Smooth muscle cell (in vitro differentiated cells): ENCODE results near the gene CELF2. TPM values are rescaled to one million over a fixed set of nuclear protein-coding genes. Genes with fewer than 3 reads are reported as not detected.

ENCODE experiments used
- DNase-seq: peaks from one replicate; lab custom pipeline; 2025; ENCODE audit not compliant: unreplicated experiment; lab: John Stamatoyannopoulos, UW
- H2AFZ ChIP-seq: fragments of 200-600 bp; sonication (generic); 2 replicates; pipeline ENCODE4 v1.6.0; 2016; ENCODE audit warnings: antibody characterized with exemption, low read depth, mild to moderate bottlenecking
- H3F3A ChIP-seq: fragments of 200-600 bp; sonication (generic); 2 replicates; pipeline ENCODE4 v1.6.0; 2017; ENCODE audit warnings: antibody characterized with exemption, low read depth
- H3K27ac ChIP-seq: fragments of 200-600 bp; sonication (generic); 2 replicates; pipeline ENCODE4 v1.5.1; 2016; ENCODE audit warnings: low read depth, mild to moderate bottlenecking
- H3K27me3 ChIP-seq: fragments of 200-600 bp; sonication (generic); 2 replicates; pipeline ENCODE4 v1.6.1; 2016; ENCODE audit warnings: low read depth, mild to moderate bottlenecking
- H3K36me3 ChIP-seq: fragments of 200-600 bp; sonication (generic); 2 replicates; pipeline ENCODE4 v1.5.1; 2016; ENCODE audit warnings: low read depth
- H3K4me1 ChIP-seq: fragments of 200-600 bp; sonication (generic); 2 replicates; pipeline ENCODE4 v1.5.1; 2016; ENCODE audit warnings: low read depth
- H3K4me2 ChIP-seq: fragments of 200-600 bp; sonication (generic); 2 replicates; pipeline ENCODE4 v1.6.0; 2016; ENCODE audit warnings: mild to moderate bottlenecking
- H3K4me3 ChIP-seq: fragments of 200-600 bp; sonication (generic); 2 replicates; pipeline ENCODE4 v1.5.1; 2016; ENCODE audit warnings: mild to moderate bottlenecking
- H3K79me2 ChIP-seq: fragments of 200-600 bp; sonication (generic); 2 replicates; pipeline ENCODE4 v1.6.0; 2016; ENCODE audit warnings: low read depth, mild to moderate bottlenecking
- H3K9ac ChIP-seq: fragments of 200-600 bp; sonication (generic); 2 replicates; pipeline ENCODE4 v1.6.0; 2016; ENCODE audit warnings: low read depth
- H3K9me3 ChIP-seq: fragments of 200-600 bp; sonication (generic); replicated peaks from 2 replicates; pipeline ENCODE4 v1.5.1; 2016; ENCODE audit warnings: low read depth
- H4K20me1 ChIP-seq: fragments of 200-600 bp; sonication (generic); 2 replicates; pipeline ENCODE4 v1.6.0; 2016; ENCODE audit warnings: low read depth
- CTCF ChIP-seq: fragments of 200-600 bp; sonication (generic); IDR thresholded peaks from 2 replicates; pipeline ENCODE4 v1.5.1; 2017; ENCODE audit warnings: borderline replicate concordance, mild to moderate bottlenecking, antibody characterized with exemption; ENCODE audit not compliant: insufficient read depth, poor library complexity, severe bottlenecking
- WGBS: methylation state at CpG from one replicate; pipeline ENCODE4 v1.1.7; 2016; ENCODE audit warnings: low lambda C conversion rate; 5-methylcytosine and 5-hydroxymethylcytosine counted together
- polyA plus RNA-seq: library from polyadenylated mRNA; unstranded; fragments of >200 nt; fragmentation: Nextera tagmentation; extraction: Ambion mirVana; gene quantifications from 2 replicates; pipeline ENCODE4 v1.2.1, GENCODE V29; 2016
- total RNA-seq: library from RNA; depleted of rRNA; stranded (reverse); fragments of >200 nt; gene quantifications from 2 replicates; pipeline ENCODE4 v1.2.3, GENCODE V29; 2014

Gene CELF2
- 1.4 and 4.7 TPM in 2 replicates for total RNA-seq
- polyA plus RNA-seq = 2.9 and 3.0 TPM in 2 replicates

DNA sequence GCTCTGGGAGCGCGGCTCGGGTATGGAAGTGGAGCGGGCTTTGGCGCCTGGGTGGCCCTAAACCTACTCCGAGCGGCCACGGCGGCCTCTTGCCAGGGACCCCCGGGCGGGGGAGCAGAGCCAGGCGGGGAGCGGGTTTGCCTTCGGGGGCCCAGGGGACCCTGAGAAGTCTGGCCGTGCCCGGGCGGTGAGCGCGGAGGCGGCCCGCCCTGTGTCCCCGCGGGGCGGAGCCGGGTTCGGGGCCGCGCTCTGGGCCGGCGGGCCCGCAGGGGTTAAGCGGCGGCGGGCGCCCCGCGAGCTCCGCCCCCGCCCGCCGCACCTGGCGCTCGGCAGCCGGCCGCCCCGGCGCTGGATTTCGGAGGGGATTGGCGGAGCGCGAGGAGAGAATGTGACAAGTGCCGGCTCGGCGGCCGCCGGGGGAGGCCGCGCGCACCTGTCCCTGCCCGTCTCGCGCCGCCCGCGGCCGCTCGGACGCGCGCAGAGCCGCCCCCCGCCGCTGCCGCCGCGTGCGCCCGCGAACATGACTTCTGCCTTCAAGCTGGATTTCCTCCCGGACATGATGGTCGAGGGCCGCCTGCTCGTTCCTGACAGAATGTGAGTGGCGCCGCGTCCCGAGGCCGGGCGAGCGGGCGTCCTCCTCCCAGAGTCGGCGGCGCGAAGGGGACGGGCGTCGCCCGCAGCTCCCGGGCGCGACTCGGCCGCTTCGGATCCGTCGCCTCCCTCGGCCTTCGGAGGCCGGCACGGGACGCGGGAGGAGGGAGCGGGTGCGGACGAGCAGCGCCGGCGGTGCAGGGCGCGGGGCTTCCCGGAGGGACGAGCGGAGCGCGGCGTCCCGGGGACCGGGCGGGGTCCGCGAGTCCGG, at the start of gene CELF2:
Gene CELF2, plus strand, starts transcription at position 303 of the 862 bp plus-strand sequence. Its CDS starts 218 bp downstream, at position 521.
- H3K79me2 ChIP-seq = no peaks in the 10 kb centered on the region
- H3F3A ChIP-seq = no peaks in the 10 kb centered on the region
- H3K4me3 ChIP-seq = peak within 1 kb of the TSS; percentile 70
- H4K20me1 ChIP-seq = no peaks in the 10 kb centered on the region
- DNase-seq = no peak
- WGBS = 2% methylated on average over 67 of the region's 133 CpGs
- H3K27me3 ChIP-seq = peaks cover 76% of the 10 kb centered on the region
- H3K4me2 ChIP-seq = peak within 1 kb of the TSS; percentile 93
- H2AFZ ChIP-seq = peak within 1 kb of the TSS; percentile 86
- H3K9ac ChIP-seq = no peak within 1 kb of the TSS
- no peaks in the 10 kb centered on the region for H3K36me3 ChIP-seq
- H3K4me1 ChIP-seq = peaks cover 31% of the 10 kb centered on the region
- no peaks in the 10 kb centered on the region for H3K9me3 ChIP-seq
- TF ChIP-seq CTCF = no peak
- no peak within 1 kb of the TSS for H3K27ac ChIP-seq

- Histone ChIP-seq H3K27ac (no peak overlapping the region), H3K9me3 (no peaks in the 10 kb centered on the region), H3K9ac (no peak overlapping the region), H3F3A (no peaks in the 10 kb centered on the region), H3K79me2 (no peaks in the 10 kb centered on the region), H2AFZ (no peak overlapping the region), H3K4me1 (no peaks in the 10 kb centered on the region), H3K4me3 (no peak overlapping the region), H3K4me2 (no peak overlapping the region), H4K20me1 (no peaks in the 10 kb centered on the region), H3K27me3 (peaks cover 30% of the 10 kb centered on the region), H3K36me3 (no peaks in the 10 kb centered on the region)
- DNase-seq = no peak
- 93% methylated on average over 4 of the region's 4 CpGs for WGBS
- no peak for TF ChIP-seq CTCF
Measured at GRCh38 chr10:10968257-10968588, 49.4 kb upstream of the CELF2 start.

- Histone ChIP-seq H3K9ac (no peak overlapping the region), H3K4me2 (no peak overlapping the region), H3K36me3 (no peaks in the 10 kb centered on the region), H3F3A (no peaks in the 10 kb centered on the region), H2AFZ (no peak overlapping the region), H3K9me3 (no peaks in the 10 kb centered on the region), H4K20me1 (no peaks in the 10 kb centered on the region), H3K4me1 (no peaks in the 10 kb centered on the region), H3K27me3 (peaks cover 40% of the 10 kb centered on the region), H3K79me2 (no peaks in the 10 kb centered on the region), H3K4me3 (no peak overlapping the region), H3K27ac (no peak overlapping the region)
- DNase-seq = no peak
- no peak for TF ChIP-seq CTCF
- WGBS = 87% methylated on average over 5 of the region's 5 CpGs
Measured at GRCh38 chr10:10973310-10973709, 44.4 kb upstream of the CELF2 start.

GRCh38 chr10:10975647-10976046, 42.0 kb upstream of the CELF2 start:
- H3K9ac ChIP-seq = no peak overlapping the region
- 89% methylated on average over 2 of the region's 2 CpGs for WGBS
- no peak overlapping the region for H3K4me3 ChIP-seq
- H3K27me3 ChIP-seq = peaks cover 43% of the 10 kb centered on the region
- no peak for DNase-seq
- no peak for TF ChIP-seq CTCF
- H3K4me1 ChIP-seq = no peaks in the 10 kb centered on the region
- no peaks in the 10 kb centered on the region for H3F3A ChIP-seq
- no peaks in the 10 kb centered on the region for H3K79me2 ChIP-seq
- H3K9me3 ChIP-seq = no peaks in the 10 kb centered on the region
- no peaks in the 10 kb centered on the region for H3K36me3 ChIP-seq
- no peak overlapping the region for H3K4me2 ChIP-seq
- H4K20me1 ChIP-seq = no peaks in the 10 kb centered on the region
- no peak overlapping the region for H3K27ac ChIP-seq
- H2AFZ ChIP-seq = no peak overlapping the region
